Activated B cell treated with CpG ODN at 0.5 μM for 24 hours (primary cell): ENCODE measurements around the gene TMEM161B. TPM values are rescaled to one million over a fixed set of nuclear protein-coding genes. Genes with fewer than 3 reads are reported as not detected.

ENCODE experiments used
- ATAC-seq: fragments of 200-7000 bp; cut with Tn5 transposase; one replicate; pipeline ENCODE4 v1.10.0; 2021; ENCODE audit warnings: low read depth, mild to moderate bottlenecking, moderate library complexity
- CTCF ChIA-PET: fragments of 350-600 bp; sonication (Branson Sonifier 250); formaldehyde crosslinking; loops from one replicate; lab custom pipeline; 2021; ENCODE audit warnings: antibody characterized with exemption; lab: Charles Lee
- POLR2A ChIA-PET: fragments of 350-600 bp; sonication (Branson Sonifier 250); formaldehyde crosslinking; loops from one replicate; lab custom pipeline; 2021; ENCODE audit warnings: antibody characterized with exemption; lab: Charles Lee
- DNase-seq: peaks from one replicate; pipeline ENCODE4 v3.0.0; 2022
- H3K27ac Mint-ChIP-seq: one replicate; pipeline ENCODE4 v1.8.0; 2020; ENCODE audit warnings: mixed read lengths
- H3K27me3 Mint-ChIP-seq: one replicate; pipeline ENCODE4 v1.8.0; 2021; ENCODE audit warnings: mixed read lengths
- H3K36me3 Mint-ChIP-seq: one replicate; pipeline ENCODE4 v1.8.0; 2021; ENCODE audit warnings: low read depth, mixed read lengths
- H3K4me1 Mint-ChIP-seq: one replicate; pipeline ENCODE4 v1.8.0; 2021; ENCODE audit warnings: mixed read lengths
- H3K4me3 Mint-ChIP-seq: one replicate; pipeline ENCODE4 v1.8.0; 2020; ENCODE audit warnings: mild to moderate bottlenecking, mixed read lengths
- H3K9me3 Mint-ChIP-seq: one replicate; pipeline ENCODE4 v1.8.0; 2020; ENCODE audit warnings: mixed read lengths
- intact Hi-C: fragments of 100-400 bp; cut with micrococcal nuclease; formaldehyde crosslinking; loops from one replicate; pipeline ENCODE4 v1.15.1; 2024
- total RNA-seq: library from RNA; stranded (reverse); gene quantifications from 2 replicates; pipeline ENCODE4 v1.2.3, GENCODE V29; 2022
- TF ChIP-seq, protein P1 (sequence below): fragments of 200-600 bp; IDR thresholded peaks from one replicate; pipeline ENCODE4 v1.8.0; 2022; ENCODE audit warnings: antibody characterized with exemption, mild to moderate bottlenecking

Gene TMEM161B
- total RNA-seq, 1 donor from 2014 or later, result 31.1 TPM

DNA sequence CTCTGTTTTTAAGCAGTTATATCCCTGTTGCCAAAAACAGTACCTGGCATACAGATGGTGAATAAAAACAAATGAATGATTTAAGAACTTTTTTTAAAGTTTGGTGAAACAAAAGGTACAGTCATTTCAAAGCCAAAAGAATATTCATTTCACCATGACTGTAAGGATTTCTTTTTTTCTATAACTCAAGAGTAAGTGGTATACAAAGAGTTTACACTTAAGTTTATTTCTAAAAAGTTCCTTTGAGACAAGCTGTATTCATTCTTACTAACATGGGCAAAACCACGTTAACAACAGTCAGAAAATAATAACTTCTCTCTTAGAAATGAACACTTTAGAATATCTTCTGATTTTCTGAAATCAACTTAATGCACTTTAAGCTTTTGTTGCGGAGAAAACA lies 5.3 kb downstream of the TMEM161B start:
- no peaks in the 10 kb centered on the region for H3K27me3 Mint-ChIP-seq
- H3K9me3 Mint-ChIP-seq, result no peaks in the 10 kb centered on the region
- TF ChIP-seq, protein P1, sequence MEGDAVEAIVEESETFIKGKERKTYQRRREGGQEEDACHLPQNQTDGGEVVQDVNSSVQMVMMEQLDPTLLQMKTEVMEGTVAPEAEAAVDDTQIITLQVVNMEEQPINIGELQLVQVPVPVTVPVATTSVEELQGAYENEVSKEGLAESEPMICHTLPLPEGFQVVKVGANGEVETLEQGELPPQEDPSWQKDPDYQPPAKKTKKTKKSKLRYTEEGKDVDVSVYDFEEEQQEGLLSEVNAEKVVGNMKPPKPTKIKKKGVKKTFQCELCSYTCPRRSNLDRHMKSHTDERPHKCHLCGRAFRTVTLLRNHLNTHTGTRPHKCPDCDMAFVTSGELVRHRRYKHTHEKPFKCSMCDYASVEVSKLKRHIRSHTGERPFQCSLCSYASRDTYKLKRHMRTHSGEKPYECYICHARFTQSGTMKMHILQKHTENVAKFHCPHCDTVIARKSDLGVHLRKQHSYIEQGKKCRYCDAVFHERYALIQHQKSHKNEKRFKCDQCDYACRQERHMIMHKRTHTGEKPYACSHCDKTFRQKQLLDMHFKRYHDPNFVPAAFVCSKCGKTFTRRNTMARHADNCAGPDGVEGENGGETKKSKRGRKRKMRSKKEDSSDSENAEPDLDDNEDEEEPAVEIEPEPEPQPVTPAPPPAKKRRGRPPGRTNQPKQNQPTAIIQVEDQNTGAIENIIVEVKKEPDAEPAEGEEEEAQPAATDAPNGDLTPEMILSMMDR, result no peak
- no peak overlapping the region for H3K27ac Mint-ChIP-seq
- intact Hi-C loops, result no loop called here
- CTCF ChIA-PET, result no interaction called here
- H3K36me3 Mint-ChIP-seq, result peaks cover 51% of the 10 kb centered on the region
- DNase-seq, result no peak
- peaks cover 24% of the 10 kb centered on the region for H3K4me1 Mint-ChIP-seq
- no peak overlapping the region for H3K4me3 Mint-ChIP-seq
- POLR2A ChIA-PET, result no interaction called here
- no peak for ATAC-seq

DNA sequence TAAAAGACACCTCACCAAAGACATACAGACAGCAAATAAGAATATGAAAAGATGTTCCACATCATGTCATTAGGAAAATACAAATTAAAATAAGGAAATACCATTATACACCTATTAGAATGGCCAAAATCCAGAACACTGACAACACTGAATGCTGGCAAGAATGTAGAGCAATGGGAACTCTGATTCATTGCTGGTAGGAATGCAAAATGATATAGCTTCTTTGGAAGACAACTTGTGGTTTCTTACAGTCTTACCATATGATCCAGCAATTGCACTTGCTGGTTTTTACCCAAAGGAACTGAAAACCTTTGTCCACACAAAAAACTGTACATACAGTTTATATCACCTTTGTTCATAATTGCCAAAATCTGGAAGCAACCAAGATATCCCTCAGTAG lies 6.5 kb downstream of the TMEM161B start:
- ChIA-PET POLR2A (interaction anchor here (0.6 kb wide), 1 partner anchor 45 kb away, joined by 4 read pairs; no protein-coding TSS in a partner anchor), CTCF (no interaction called here)
- Mint-ChIP-seq H3K36me3 (peaks cover 50% of the 10 kb centered on the region), H3K27ac (no peak overlapping the region), H3K4me3 (no peak overlapping the region), H3K9me3 (no peaks in the 10 kb centered on the region), H3K4me1 (peaks cover 13% of the 10 kb centered on the region), H3K27me3 (no peaks in the 10 kb centered on the region)
- DNase-seq (no peak), ATAC-seq (no peak)
- TF ChIP-seq, protein P1, result no peak
- intact Hi-C loops, result no loop called here

DNA sequence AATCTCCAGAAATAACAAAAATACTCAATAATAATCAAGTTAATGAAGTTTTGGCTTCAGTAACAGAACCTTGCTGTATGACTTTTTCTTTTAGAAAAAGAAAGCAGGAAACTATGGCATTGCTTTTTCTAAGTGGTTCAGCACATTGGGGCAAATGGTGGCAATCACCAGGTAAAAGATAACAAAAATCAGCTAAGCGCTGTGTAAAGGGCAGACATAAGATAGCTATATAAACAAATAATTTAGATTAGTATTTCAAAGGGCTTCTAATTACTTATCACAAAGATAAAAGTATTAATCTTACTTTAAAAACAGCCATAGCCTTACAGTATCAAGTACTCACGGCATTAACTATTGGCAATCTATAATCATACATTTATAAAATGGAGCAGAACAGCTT lies 10.0 kb downstream of the TMEM161B start:
- TF ChIP-seq, protein P1, result no peak
- H3K4me1 Mint-ChIP-seq, result peaks cover 14% of the 10 kb centered on the region
- no peak overlapping the region for H3K27ac Mint-ChIP-seq
- H3K9me3 Mint-ChIP-seq, result no peaks in the 10 kb centered on the region
- no peak for ATAC-seq
- H3K4me3 Mint-ChIP-seq, result no peak overlapping the region
- ChIA-PET POLR2A (no interaction called here), CTCF (no interaction called here)
- DNase-seq, result no peak
- peaks cover 32% of the 10 kb centered on the region for H3K36me3 Mint-ChIP-seq
- intact Hi-C loops, result no loop called here
- H3K27me3 Mint-ChIP-seq, result no peaks in the 10 kb centered on the region

- ATAC-seq, result no peak
- TF ChIP-seq, protein P1, result no peak
- DNase-seq, result no peak
- no peaks in the 10 kb centered on the region for H3K9me3 Mint-ChIP-seq
- H3K27ac Mint-ChIP-seq, result no peak overlapping the region
- CTCF ChIA-PET, result no interaction called here
- intact Hi-C loops, result no loop called here
- H3K4me1 Mint-ChIP-seq, result peaks cover 17% of the 10 kb centered on the region
- peaks cover 26% of the 10 kb centered on the region for H3K36me3 Mint-ChIP-seq
- no peak overlapping the region for H3K4me3 Mint-ChIP-seq
- POLR2A ChIA-PET, result no interaction called here
- no peaks in the 10 kb centered on the region for H3K27me3 Mint-ChIP-seq
Measured at GRCh38 chr5:88256872-88257271, 11.8 kb downstream of the TMEM161B start.

GRCh38 chr5:88256037-88256436 lies 12.6 kb downstream of the TMEM161B start:
- CTCF ChIA-PET, result no interaction called here
- ATAC-seq, result no peak
- Mint-ChIP-seq H3K9me3 (no peaks in the 10 kb centered on the region), H3K27me3 (no peaks in the 10 kb centered on the region), H3K4me1 (peaks cover 19% of the 10 kb centered on the region), H3K36me3 (peaks cover 21% of the 10 kb centered on the region), H3K27ac (no peak overlapping the region), H3K4me3 (no peak overlapping the region)
- DNase-seq, result no peak
- POLR2A ChIA-PET, result no interaction called here
- intact Hi-C loops, result no loop called here
- TF ChIP-seq, protein P1, result no peak
